Activated T-cell treated with anti-CD3 and anti-CD28 coated beads, Interleukin-2, amount 50 U/mL, for 4 hours (primary cell): ENCODE measurements around the gene SRP14. TPM values are rescaled to one million over a fixed set of nuclear protein-coding genes. Genes with fewer than 3 reads are reported as not detected.
"Not testable (repeated sequence)": the region's sequence is repeated elsewhere in the genome, so short reads cannot be mapped to it uniquely, and the experiment has no call there.

Experiments
- ATAC-seq, 2 donors: fragments of 200-7000 bp; cut with Tn5 transposase; one replicate each; pipeline ENCODE4 v1.10.0; 2021
- DNase-seq: peaks from one replicate; pipeline ENCODE4 v3.0.0-alpha.2; 2020
- H3K27me3 Mint-ChIP-seq: one replicate; pipeline ENCODE4 v1.8.0; 2021; ENCODE audit warnings: low read depth, mixed read lengths
- H3K36me3 Mint-ChIP-seq: one replicate; pipeline ENCODE4 v1.8.0; 2022; ENCODE audit warnings: mixed read lengths; ENCODE audit not compliant: insufficient read depth
- H3K4me1 Mint-ChIP-seq: one replicate; pipeline ENCODE4 v1.8.0; 2021; ENCODE audit warnings: low read depth, mixed read lengths
- H3K4me3 Mint-ChIP-seq: one replicate; pipeline ENCODE4 v1.8.0; 2021; ENCODE audit warnings: mild to moderate bottlenecking, moderate library complexity, mixed read lengths
- H3K9me3 Mint-ChIP-seq: one replicate; pipeline ENCODE4 v1.8.0; 2021; ENCODE audit warnings: mixed read lengths
- total RNA-seq, 3 donors: library from RNA; stranded (reverse); gene quantifications; one replicate each; pipeline ENCODE4 v1.2.1, GENCODE V29; 2021

The SRP14 gene
- total RNA-seq, 3 donors from 2014 or later = 186 to 222 (median 214) TPM

- H3K36me3 Mint-ChIP-seq = peaks cover 46% of the 10 kb centered on the region
Observed at GRCh38 chr15:40034186-40034946, 4.6 kb downstream of the SRP14 start.

GRCh38 chr15:40032125-40032839 is 6.7 kb downstream of the SRP14 start:
- Mint-ChIP-seq H3K4me1 (peaks cover 9% of the 10 kb centered on the region), H3K36me3 (peaks cover 38% of the 10 kb centered on the region), H3K27me3 (no peaks in the 10 kb centered on the region), H3K9me3 (no peaks in the 10 kb centered on the region), H3K4me3 (no peak overlapping the region)
- DNase-seq (no peak), ATAC-seq (no peak)

More at GRCh38 chr15:40034186-40034946, 4.6 kb downstream of the SRP14 start:
- ATAC-seq = no peak
- Mint-ChIP-seq H3K27me3 (no peaks in the 10 kb centered on the region), H3K4me1 (peaks cover 23% of the 10 kb centered on the region), H3K9me3 (no peaks in the 10 kb centered on the region), H3K4me3 (no peak overlapping the region)
- no peak for DNase-seq

DNA sequence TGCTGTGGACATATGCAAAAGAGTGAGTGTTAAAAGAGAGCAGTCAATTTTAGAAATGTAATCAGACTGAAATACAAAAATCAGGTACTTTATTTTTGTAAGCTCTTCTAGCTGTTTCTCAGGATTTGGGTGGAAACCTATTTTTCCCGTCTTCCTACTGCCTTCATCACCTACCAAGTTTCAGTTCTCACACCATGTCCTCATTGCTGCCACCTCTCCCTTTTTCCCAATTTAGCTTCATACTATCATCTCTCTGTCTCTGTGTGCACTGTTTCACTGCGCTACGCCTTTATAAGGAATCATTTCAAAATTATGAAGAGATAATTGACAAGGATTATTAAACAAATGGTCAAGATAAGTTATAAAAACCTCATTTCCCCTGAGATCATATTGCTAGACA is 7.7 kb downstream of the SRP14 start:
- DNase-seq (no peak), ATAC-seq (no peak)
- Mint-ChIP-seq H3K36me3 (peaks cover 34% of the 10 kb centered on the region), H3K27me3 (no peaks in the 10 kb centered on the region), H3K9me3 (no peaks in the 10 kb centered on the region), H3K4me3 (no peak overlapping the region), H3K4me1 (peaks cover 2% of the 10 kb centered on the region)

- ATAC-seq = peak in 1 of 2 donors; percentile 21
- Mint-ChIP-seq H3K9me3 (no peaks in the 10 kb centered on the region), H3K4me1 (no peaks in the 10 kb centered on the region), H3K36me3 (peaks cover 30% of the 10 kb centered on the region), H3K4me3 (no peak overlapping the region), H3K27me3 (no peaks in the 10 kb centered on the region)
- no peak for DNase-seq
Observed at GRCh38 chr15:40029979-40030893, 8.7 kb downstream of the SRP14 start.

GRCh38 chr15:40028853-40029252 is 10.1 kb downstream of the SRP14 start:
- H3K27me3 Mint-ChIP-seq = no peaks in the 10 kb centered on the region
- H3K36me3 Mint-ChIP-seq = peaks cover 27% of the 10 kb centered on the region
- H3K9me3 Mint-ChIP-seq = no peaks in the 10 kb centered on the region
- DNase-seq (no peak), ATAC-seq (no peak)
- H3K4me3 Mint-ChIP-seq = no peak overlapping the region
- no peaks in the 10 kb centered on the region for H3K4me1 Mint-ChIP-seq

DNA sequence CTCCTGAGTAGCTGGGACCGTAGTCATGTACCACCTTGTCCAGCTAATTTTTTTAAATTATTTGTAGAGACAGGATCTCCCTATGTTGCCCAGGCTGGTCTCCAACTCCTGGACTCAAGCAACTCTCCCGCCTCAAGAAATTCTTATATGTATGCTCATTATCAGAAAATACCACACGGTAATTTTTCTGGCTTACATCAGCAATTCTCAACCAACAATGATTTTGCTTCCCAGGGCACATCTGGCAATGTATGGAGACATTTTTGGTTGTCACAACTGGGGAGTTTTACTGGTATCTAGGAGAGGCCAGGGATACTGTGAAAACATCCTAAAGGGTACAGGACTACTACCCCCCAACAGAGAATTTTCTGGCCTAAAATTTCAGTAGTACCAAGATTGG is 10.8 kb downstream of the SRP14 start:
- Mint-ChIP-seq H3K36me3 (peaks cover 30% of the 10 kb centered on the region), H3K4me1 (no peaks in the 10 kb centered on the region), H3K27me3 (no peaks in the 10 kb centered on the region), H3K4me3 (no peak overlapping the region), H3K9me3 (no peaks in the 10 kb centered on the region)
- ATAC-seq = no peak
- no peak for DNase-seq

DNA sequence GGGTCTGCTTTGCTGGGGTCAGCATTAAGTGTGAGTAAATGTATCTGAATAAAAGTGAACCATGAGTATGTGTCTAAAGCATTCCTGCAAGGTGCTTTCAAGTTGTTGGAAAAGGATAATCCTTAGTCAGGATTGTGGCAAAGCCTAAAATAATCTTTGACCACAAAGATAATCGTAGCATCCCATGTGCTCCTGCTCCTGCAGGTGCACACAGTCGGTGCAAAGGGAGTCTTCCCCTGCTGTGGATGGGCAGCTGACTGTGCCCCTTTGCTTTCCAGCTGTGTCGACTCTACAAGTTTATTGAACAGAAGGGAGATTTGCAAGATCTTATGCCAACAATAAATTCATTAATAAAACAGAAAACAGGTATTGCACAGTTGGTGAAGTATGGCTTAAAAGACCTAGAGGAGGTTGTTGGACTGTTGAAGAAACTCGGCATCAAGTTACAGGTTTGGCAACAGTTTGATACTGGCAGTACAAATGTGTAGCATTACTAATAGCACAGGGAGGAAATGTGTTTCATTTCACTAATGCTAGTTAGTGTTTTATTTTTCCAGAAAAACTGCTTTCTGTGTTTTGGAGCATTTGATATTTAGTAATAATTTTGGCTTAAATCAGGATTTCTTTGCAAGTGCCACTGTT is 22.6 kb downstream of the SRP14 start:
- no peaks in the 10 kb centered on the region for H3K4me1 Mint-ChIP-seq
- H3K4me3 Mint-ChIP-seq = no peak overlapping the region
- no peaks in the 10 kb centered on the region for H3K27me3 Mint-ChIP-seq
- peaks cover 9% of the 10 kb centered on the region for H3K9me3 Mint-ChIP-seq
- H3K36me3 Mint-ChIP-seq = peaks cover 54% of the 10 kb centered on the region
- ATAC-seq (no peak), DNase-seq (no peak)

GRCh38 chr15:40014390-40014789 is 24.6 kb downstream of the SRP14 start:
- H3K4me3 Mint-ChIP-seq = no peak overlapping the region
- peaks cover 61% of the 10 kb centered on the region for H3K36me3 Mint-ChIP-seq
- ATAC-seq (no peak), DNase-seq (no peak)
- no peaks in the 10 kb centered on the region for H3K4me1 Mint-ChIP-seq
- H3K9me3 Mint-ChIP-seq = peaks cover 9% of the 10 kb centered on the region
- H3K27me3 Mint-ChIP-seq = no peaks in the 10 kb centered on the region

DNA sequence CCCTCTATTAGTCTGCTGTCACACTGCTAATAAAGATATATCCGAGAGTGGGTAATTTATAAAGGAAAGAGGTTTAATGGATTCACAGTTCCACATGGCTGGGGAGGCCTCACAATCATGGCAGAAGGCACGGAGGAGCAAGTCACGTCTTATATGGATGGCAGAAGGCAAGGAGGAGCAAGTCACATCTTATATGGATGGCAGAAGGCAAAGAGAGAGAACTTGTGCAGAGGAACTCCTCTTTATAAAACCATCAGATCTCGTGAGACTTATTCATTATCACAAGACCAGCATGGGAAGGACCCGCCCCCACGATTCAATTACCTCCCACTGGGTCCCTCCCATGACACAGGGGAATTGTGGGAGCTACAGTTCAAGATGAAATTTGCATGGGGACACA is 25.6 kb downstream of the SRP14 start:
- H3K36me3 Mint-ChIP-seq = peaks cover 62% of the 10 kb centered on the region
- not testable (repeated sequence) for H3K27me3 Mint-ChIP-seq, DNase-seq, H3K4me1 Mint-ChIP-seq, H3K4me3 Mint-ChIP-seq, H3K9me3 Mint-ChIP-seq, ATAC-seq

DNA sequence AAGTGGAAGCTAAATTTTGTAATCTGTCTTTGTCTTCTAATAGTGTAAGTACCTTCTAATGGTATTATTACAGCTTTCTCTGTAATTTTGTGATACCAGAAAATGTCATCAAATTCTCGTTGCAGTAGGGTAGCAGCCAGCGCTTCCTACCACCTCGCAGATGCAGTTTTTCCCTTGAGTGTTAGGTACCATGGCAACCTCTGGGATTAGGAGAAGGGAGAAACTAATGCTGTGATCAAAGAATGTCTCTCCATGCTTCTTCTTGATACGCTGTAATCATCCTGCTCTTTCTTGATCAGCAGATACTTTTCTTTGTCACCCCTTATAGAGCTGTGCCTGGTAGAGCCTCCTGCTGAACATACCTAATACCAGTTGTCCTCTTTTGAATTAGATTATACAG is 27.7 kb downstream of the SRP14 start:
- H3K36me3 Mint-ChIP-seq = peaks cover 67% of the 10 kb centered on the region

DNA sequence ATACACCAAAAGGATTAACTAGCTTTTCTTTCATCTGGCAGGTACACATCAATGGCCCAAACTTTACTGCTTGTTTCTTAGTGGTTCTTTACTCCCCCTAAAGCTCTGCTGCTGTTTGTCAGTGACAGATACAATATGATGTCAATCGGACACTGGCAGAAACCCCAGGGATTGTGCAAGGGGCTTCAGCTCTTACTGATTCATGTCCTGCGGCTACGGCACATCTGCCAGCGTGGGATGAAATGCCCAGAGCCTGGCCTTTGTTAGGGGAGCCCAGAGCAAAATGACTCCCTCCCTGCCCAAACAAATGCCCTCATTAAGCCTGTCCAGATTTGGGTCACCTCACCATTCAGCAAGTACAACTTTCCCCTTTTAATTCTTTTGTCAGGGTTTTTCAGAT is 28.3 kb downstream of the SRP14 start:
- H3K4me1 Mint-ChIP-seq = no peaks in the 10 kb centered on the region
- H3K36me3 Mint-ChIP-seq = peaks cover 65% of the 10 kb centered on the region
- H3K9me3 Mint-ChIP-seq = peaks cover 9% of the 10 kb centered on the region
- no peak overlapping the region for H3K4me3 Mint-ChIP-seq
- DNase-seq (no peak), ATAC-seq (no peak)
- no peaks in the 10 kb centered on the region for H3K27me3 Mint-ChIP-seq

More for the DNA sequence above, 27.7 kb downstream of the SRP14 start:
- no peaks in the 10 kb centered on the region for H3K4me1 Mint-ChIP-seq
- H3K27me3 Mint-ChIP-seq = no peaks in the 10 kb centered on the region
- DNase-seq (no peak), ATAC-seq (no peak)
- no peak overlapping the region for H3K4me3 Mint-ChIP-seq
- H3K9me3 Mint-ChIP-seq = peaks cover 9% of the 10 kb centered on the region

DNA sequence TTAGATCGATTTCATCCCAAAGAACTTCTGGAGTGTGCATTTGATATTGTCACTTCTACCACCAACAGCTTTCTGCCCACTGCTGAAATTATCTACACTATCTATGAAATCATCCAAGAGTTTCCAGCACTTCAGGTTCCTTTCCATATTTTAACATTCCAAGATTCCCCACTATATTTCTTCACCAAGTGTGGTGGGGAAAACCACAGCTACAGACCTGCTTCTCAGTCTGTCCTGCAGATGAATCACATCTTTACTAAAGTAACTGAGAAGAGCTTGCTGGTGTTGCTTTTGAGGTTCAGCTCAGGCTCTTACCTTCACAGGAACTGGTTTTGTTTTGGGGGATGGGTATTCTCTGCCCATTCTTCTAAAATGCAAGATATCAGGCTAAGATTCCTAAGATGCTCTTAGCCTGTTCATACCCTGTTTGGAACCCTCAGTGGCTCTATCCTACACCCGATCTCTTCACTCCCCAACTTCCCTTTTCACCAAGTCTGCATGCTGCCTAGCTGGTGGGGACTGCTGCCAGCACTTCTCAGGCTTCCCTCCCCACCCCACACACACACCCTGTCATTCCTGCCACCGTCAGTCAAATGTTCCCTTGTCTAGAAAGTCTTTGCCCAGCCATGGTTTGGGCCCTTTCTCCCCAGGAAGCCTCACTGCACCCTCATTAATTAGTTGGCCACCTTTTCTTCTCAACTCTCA is 30.8 kb downstream of the SRP14 start:
- H3K27me3 Mint-ChIP-seq = no peaks in the 10 kb centered on the region
- no peaks in the 10 kb centered on the region for H3K4me1 Mint-ChIP-seq
- no peak overlapping the region for H3K4me3 Mint-ChIP-seq
- no peak for ATAC-seq
- H3K9me3 Mint-ChIP-seq = no peaks in the 10 kb centered on the region
- DNase-seq = no peak
- peaks cover 47% of the 10 kb centered on the region for H3K36me3 Mint-ChIP-seq

DNA sequence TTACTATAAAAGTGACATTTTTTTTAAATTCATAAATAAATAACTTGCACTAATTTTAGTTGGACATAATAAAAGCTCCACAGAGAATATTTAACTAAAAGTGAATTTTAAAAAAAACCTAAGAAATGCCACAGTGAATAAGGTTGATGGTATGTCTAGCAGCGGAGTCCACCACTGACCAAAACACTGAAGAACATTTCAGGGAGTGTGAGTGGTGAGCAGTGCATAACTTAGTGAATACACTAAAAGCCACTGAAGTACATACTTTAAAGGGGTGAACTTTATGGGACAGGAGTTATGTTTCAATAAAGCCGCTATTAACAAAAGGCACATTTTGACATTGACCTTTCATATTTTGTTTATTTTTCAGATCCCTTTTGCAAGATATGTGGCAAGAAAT is 32.3 kb downstream of the SRP14 start:
- ATAC-seq (no peak), DNase-seq (no peak)
- Mint-ChIP-seq H3K4me1 (no peaks in the 10 kb centered on the region), H3K4me3 (no peak overlapping the region), H3K36me3 (peaks cover 36% of the 10 kb centered on the region), H3K9me3 (no peaks in the 10 kb centered on the region), H3K27me3 (no peaks in the 10 kb centered on the region)
